GM12878 (cell line): ENCODE data around the gene LPCAT3.

ENCODE experiments used
- CBX5 ChIP-seq: sonication (generic); IDR thresholded peaks from 2 replicates; pipeline ENCODE4 v1.6.1; 2016; ENCODE audit warnings: low read depth, moderate library complexity, mild to moderate bottlenecking, inconsistent platforms
- CTCF ChIP-seq, 3 experiments: IDR thresholded peaks in 2 of 3; conservative IDR thresholded peaks in 1 of 3; 2 replicates each; pipeline ENCODE4 v1.5.1; 2011; ENCODE audit warnings: low read depth in 3 of 3, low read length in 3 of 3, mild to moderate bottlenecking in 3 of 3, control low read depth in 2 of 3, moderate library complexity in 2 of 3, inconsistent platforms in 1 of 3, mixed read lengths in 1 of 3; ENCODE audit not compliant: control insufficient read depth in 2 of 3, insufficient read depth in 1 of 3; ENCODE audit errors: extremely low read depth in 1 of 3
- JUNB ChIP-seq: IDR thresholded peaks from 2 replicates; pipeline ENCODE4 v1.6.1; 2016; ENCODE audit warnings: antibody characterized with exemption, mild to moderate bottlenecking
- LARP7 ChIP-seq: fragments of 450-650 bp; IDR thresholded peaks from 2 replicates; pipeline ENCODE4 v1.6.1; 2017; ENCODE audit warnings: mild to moderate bottlenecking
- NR2C2 ChIP-seq: IDR thresholded peaks from 2 replicates; pipeline ENCODE4 v1.6.1; 2011; ENCODE audit warnings: borderline replicate concordance, low read depth; ENCODE audit not compliant: control insufficient read depth, insufficient read length
- PRDM15 ChIP-seq: fragments of 450-650 bp; formaldehyde crosslinking; IDR thresholded peaks from 2 replicates; pipeline ENCODE4 v1.4.0; 2020; ENCODE audit warnings: mild to moderate bottlenecking, moderate library complexity
- STAT3 ChIP-seq: IDR thresholded peaks from 2 replicates; pipeline ENCODE4 v1.6.1; 2011; ENCODE audit warnings: low read depth, low read length, improper control_type of control experiment

GRCh38 chr12:6937481-6938352, 80.6 kb downstream of the LPCAT3 start:
- no peak for TF ChIP-seq STAT3
- TF ChIP-seq CBX5 = no peak
- TF ChIP-seq PRDM15 = no peak
- peak; percentile 90 for TF ChIP-seq LARP7
- TF ChIP-seq JUNB = no peak
- no peak for TF ChIP-seq NR2C2
- peak; percentile 96 to 99 (median 97) for TF ChIP-seq CTCF (IDR thresholded peaks at IDR 0.05 in 2 of 3, conservative IDR thresholded peaks at IDR 0.05 in 1 of 3; ENCODE audit: control insufficient read depth in 2 of 3, extremely low read depth in 1 of 3, insufficient read depth in 1 of 3, low read depth in 3 of 3, low read length in 3 of 3)
